H1 (cell line): ENCODE results near the gene LRRC9. TPM values are rescaled to one million over a fixed set of nuclear protein-coding genes. Genes with fewer than 3 reads are reported as not detected.

Source experiments
- CTCF ChIA-PET: fragments of 300-600 bp; sonication (Branson Sonifier 250); formaldehyde crosslinking; loops from one replicate; lab custom pipeline; 2021; ENCODE audit not compliant: partially characterized antibody; lab: Charles Lee
- POLR2A ChIA-PET: fragments of 300-600 bp; sonication (Branson Sonifier 250); formaldehyde crosslinking; loops from one replicate; lab custom pipeline; 2021; ENCODE audit warnings: inconsistent platforms; ENCODE audit not compliant: partially characterized antibody; lab: Charles Lee
- DNase-seq, 2 experiments: peaks; one replicate each; pipeline versions ENCODE4 v3.0.0 to v3.0.0-alpha.2; 2010 to 2022; ENCODE audit warnings: low spot score in 2 of 2, low read depth in 1 of 2, mixed read lengths in 1 of 2
- FAIRE-seq: peaks from 2 replicates; lab custom pipeline; 2011; peaks lifted over from hg19 to GRCh38; lab: Jason Lieb, UNC
- H2AFZ ChIP-seq: 2 replicates; pipeline ENCODE4 v1.8.1; 2012; ENCODE audit warnings: low read length, inconsistent platforms
- H2AK5ac ChIP-seq: 2 replicates; pipeline ENCODE4 v1.6.1; 2013; ENCODE audit warnings: low read depth, low read length
- H2BK120ac ChIP-seq: replicated peaks from 2 replicates; pipeline ENCODE3; 2013; ENCODE audit warnings: low read depth, low read length, inconsistent platforms
- H2BK12ac ChIP-seq: 2 replicates; pipeline ENCODE4 v1.6.1; 2013; ENCODE audit warnings: low read depth, low read length
- H2BK15ac ChIP-seq: 2 replicates; pipeline ENCODE4 v1.6.1; 2013; ENCODE audit warnings: low read length
- H2BK20ac ChIP-seq: 2 replicates; pipeline ENCODE4 v1.6.1; 2013; ENCODE audit warnings: low read length
- H2BK5ac ChIP-seq: 2 replicates; pipeline ENCODE4 v1.6.1; 2013; ENCODE audit warnings: low read depth, low read length
- H3K14ac ChIP-seq: 2 replicates; pipeline ENCODE4 v1.6.1; 2013; ENCODE audit warnings: inconsistent platforms; ENCODE audit not compliant: insufficient read length
- H3K18ac ChIP-seq: 2 replicates; pipeline ENCODE4 v1.6.1; 2013; ENCODE audit warnings: low read length; ENCODE audit errors: extremely low read depth
- H3K23ac ChIP-seq: 2 replicates; pipeline ENCODE4 v1.6.1; 2013; ENCODE audit warnings: inconsistent platforms; ENCODE audit not compliant: insufficient read length
- H3K23me2 ChIP-seq: 2 replicates; pipeline ENCODE4 v1.6.1; 2013; ENCODE audit warnings: low read depth, low read length
- H3K27ac ChIP-seq: 2 replicates; pipeline ENCODE4 v1.6.1; 2011; ENCODE audit warnings: low read depth, low read length, inconsistent platforms
- H3K27me3 ChIP-seq, 4 experiments: replicated peaks in 1 of 4; 1 replicate in 1 of 4; 2 replicates in 3 of 4; pipeline versions ENCODE4 v1.6.1 to v1.8.1; 2011 to 2013; ENCODE audit warnings: low read length in 3 of 4, mild to moderate bottlenecking in 3 of 4, inconsistent platforms in 2 of 4, mixed read lengths in 2 of 4, moderate library complexity in 1 of 4; ENCODE audit not compliant: control insufficient read depth in 3 of 4, insufficient read depth in 3 of 4; ENCODE audit errors: extremely low read depth in 1 of 4
- H3K36me3 ChIP-seq, 4 experiments: 2 replicates each; pipeline versions ENCODE4 v1.6.1 to v1.8.1; 2011 to 2013; ENCODE audit warnings: mild to moderate bottlenecking in 4 of 4, low read length in 3 of 4, moderate library complexity in 2 of 4, control low read depth in 1 of 4, inconsistent platforms in 1 of 4; ENCODE audit not compliant: insufficient read depth in 4 of 4, control insufficient read depth in 2 of 4
- H3K4ac ChIP-seq: replicated peaks from 2 replicates; pipeline ENCODE3; 2013; ENCODE audit warnings: low read length, low read depth, mixed read lengths, inconsistent platforms; ENCODE audit not compliant: insufficient read length
- H3K4me1 ChIP-seq, 4 experiments: replicated peaks in 1 of 4; 1 replicate in 1 of 4; 2 replicates in 3 of 4; pipeline versions ENCODE4 v1.6.1 to v1.8.1; 2011 to 2013; ENCODE audit warnings: low read length in 3 of 4, inconsistent platforms in 2 of 4, mixed read lengths in 1 of 4; ENCODE audit not compliant: insufficient read depth in 4 of 4, control insufficient read depth in 3 of 4
- H3K4me2 ChIP-seq, 2 experiments: 2 replicates each; pipeline versions ENCODE4 v1.6.1 to v1.8.1; 2011 to 2013; ENCODE audit warnings: low read depth in 2 of 2, low read length in 2 of 2, control low read depth in 1 of 2, inconsistent platforms in 1 of 2, mild to moderate bottlenecking in 1 of 2; ENCODE audit not compliant: insufficient read depth in 1 of 2
- H3K4me3 ChIP-seq, 4 experiments: fragments of 200-600, 300-600 bp in 1 of 4; sonication (generic), shearing (Covaris generic), sonication (Bioruptor Twin) in 1 of 4; 2 replicates each; pipeline versions ENCODE4 v1.5.1 to v1.8.1; 2011 to 2016; ENCODE audit warnings: low read length in 4 of 4, low read depth in 3 of 4, control low read depth in 2 of 4, inconsistent platforms in 2 of 4, mild to moderate bottlenecking in 2 of 4, mixed read lengths in 1 of 4, moderate library complexity in 1 of 4; ENCODE audit not compliant: insufficient read depth in 2 of 4; ENCODE audit errors: extremely low read depth in 1 of 4
- H3K56ac ChIP-seq: replicated peaks from 2 replicates; pipeline ENCODE3; 2013; ENCODE audit warnings: low read depth, mild to moderate bottlenecking, mixed read lengths, low read length, inconsistent platforms; ENCODE audit not compliant: insufficient read length
- H3K79me1 ChIP-seq: 2 replicates; pipeline ENCODE4 v1.6.1; 2013; ENCODE audit warnings: low read depth, low read length, control low read depth
- H3K79me2 ChIP-seq, 2 experiments: 2 replicates each; pipeline versions ENCODE4 v1.6.1 to v1.8.1; 2012 to 2013; ENCODE audit warnings: low read length in 2 of 2, mild to moderate bottlenecking in 2 of 2, inconsistent platforms in 1 of 2; ENCODE audit not compliant: insufficient read depth in 2 of 2, control insufficient read depth in 1 of 2
- H3K9ac ChIP-seq, 4 experiments: replicated peaks in 1 of 4; 1 replicate in 1 of 4; 2 replicates in 3 of 4; pipeline versions ENCODE4 v1.6.1 to v1.8.1; 2011 to 2013; ENCODE audit warnings: low read depth in 3 of 4, low read length in 3 of 4, control low read depth in 2 of 4, mild to moderate bottlenecking in 2 of 4, moderate library complexity in 2 of 4, inconsistent platforms in 1 of 4; ENCODE audit errors: extremely low read depth in 1 of 4
- H3K9me3 ChIP-seq, 2 experiments: 2 replicates each; pipeline versions ENCODE4 v1.6.1 to v1.8.1; 2012 to 2013; ENCODE audit warnings: mild to moderate bottlenecking in 2 of 2, moderate library complexity in 2 of 2, control low read depth in 1 of 2, inconsistent platforms in 1 of 2, low read depth in 1 of 2, low read length in 1 of 2, mixed read lengths in 1 of 2; ENCODE audit not compliant: insufficient read depth in 2 of 2
- H4K20me1 ChIP-seq, 2 experiments: replicated peaks in 1 of 2; 2 replicates each; pipeline versions ENCODE3 to v1.8.1; 2011 to 2013; ENCODE audit warnings: inconsistent platforms in 2 of 2, low read length in 2 of 2, mild to moderate bottlenecking in 1 of 2; ENCODE audit not compliant: insufficient read depth in 2 of 2, control insufficient read depth in 1 of 2
- H4K5ac ChIP-seq: 2 replicates; pipeline ENCODE4 v1.6.1; 2013; ENCODE audit warnings: low read length, low read depth, mixed read lengths, inconsistent platforms; ENCODE audit not compliant: insufficient read length
- H4K8ac ChIP-seq: 2 replicates; pipeline ENCODE4 v1.8.0; 2013; ENCODE audit warnings: mild to moderate bottlenecking, moderate library complexity, low read length, inconsistent platforms; ENCODE audit not compliant: insufficient read depth; ENCODE audit errors: extremely low read depth
- H4K91ac ChIP-seq: replicated peaks from 2 replicates; pipeline ENCODE3; 2013; ENCODE audit warnings: low read length, mixed read lengths, inconsistent platforms; ENCODE audit not compliant: insufficient read length
- ATF3 ChIP-seq: IDR thresholded peaks from 2 replicates; pipeline ENCODE4 v1.6.1; 2011; ENCODE audit warnings: low read depth, mild to moderate bottlenecking, low read length; ENCODE audit not compliant: insufficient read depth
- BACH1 ChIP-seq: IDR thresholded peaks from 2 replicates; pipeline ENCODE4 v1.6.1; 2012; ENCODE audit warnings: low read length, improper control_type of control experiment
- BRCA1 ChIP-seq: IDR thresholded peaks from 2 replicates; pipeline ENCODE4 v1.6.1; 2012; ENCODE audit warnings: low read depth, low read length, improper control_type of control experiment
- EGR1 ChIP-seq: IDR thresholded peaks from 2 replicates; pipeline ENCODE4 v1.6.1; 2011; ENCODE audit warnings: low read depth, low read length, borderline replicate concordance
- FOSL1 ChIP-seq: IDR thresholded peaks from 2 replicates; pipeline ENCODE4 v1.6.1; 2011; ENCODE audit warnings: mild to moderate bottlenecking, low read depth, low read length, moderate library complexity; ENCODE audit not compliant: insufficient read depth
- HDAC6 ChIP-seq: IDR thresholded peaks from one replicate; pipeline ENCODE4 v1.7.1; 2012; ENCODE audit warnings: low read depth, mild to moderate bottlenecking, inconsistent platforms, low read length, moderate library complexity
- JUN ChIP-seq: IDR thresholded peaks from 2 replicates; pipeline ENCODE4 v1.6.1; 2011; ENCODE audit warnings: low read depth, mild to moderate bottlenecking, improper control_type of control experiment, low read length
- JUND ChIP-seq: IDR thresholded peaks from 2 replicates; pipeline ENCODE4 v1.6.1; 2011; ENCODE audit warnings: mild to moderate bottlenecking, improper control_type of control experiment, low read length
- MAFK ChIP-seq: IDR thresholded peaks from 2 replicates; pipeline ENCODE4 v1.6.1; 2012; ENCODE audit warnings: low read depth, mild to moderate bottlenecking, improper control_type of control experiment, low read length
- POLR2A ChIP-seq, 2 experiments: IDR thresholded peaks; 1 replicate in 1 of 2; 2 replicates in 1 of 2; pipeline ENCODE4 v1.6.1; 2011; ENCODE audit warnings: low read depth in 2 of 2, low read length in 2 of 2, mild to moderate bottlenecking in 2 of 2; ENCODE audit errors: control extremely low read depth in 1 of 2
- POU5F1 ChIP-seq: IDR thresholded peaks from 2 replicates; pipeline ENCODE4 v1.6.1; 2011; ENCODE audit warnings: low read depth, mild to moderate bottlenecking, low read length, moderate library complexity
- RBBP5 ChIP-seq: IDR thresholded peaks from 2 replicates; pipeline ENCODE4 v1.7.1; 2012; ENCODE audit warnings: low read depth, mild to moderate bottlenecking, inconsistent platforms, low read length, moderate library complexity, borderline replicate concordance
- SIN3A ChIP-seq, 2 experiments: IDR thresholded peaks in 1 of 2; conservative IDR thresholded peaks in 1 of 2; 2 replicates each; pipeline ENCODE4 v1.6.1; 2011 to 2012; ENCODE audit warnings: low read length in 2 of 2, improper control_type of control experiment in 1 of 2, low read depth in 1 of 2, mild to moderate bottlenecking in 1 of 2
- WGBS, 2 experiments: shearing (Covaris generic) in 1 of 2; methylation state at CpG; one replicate each; pipeline versions ENCODE4 v1.1.6 to v1.1.7; 2013 to 2015; ENCODE audit warnings: low lambda C conversion rate in 2 of 2, mixed read lengths in 2 of 2, inconsistent platforms in 1 of 2, low coverage in 1 of 2, missing lambda C conversion rate in 1 of 2; ENCODE audit not compliant: insufficient replicate concordance in 2 of 2, insufficient coverage in 1 of 2, insufficient read length in 1 of 2; ENCODE audit errors: extremely low coverage in 1 of 2, missing lambda C conversion rate in 1 of 2; 5-methylcytosine and 5-hydroxymethylcytosine counted together
- polyA plus RNA-seq, 7 experiments: library from polyadenylated mRNA; depleted of rRNA in 3 of 7; stranded (reverse) in 5 of 7; unstranded in 2 of 7; fragments of >200 nt in 5 of 7; fragments of 200-250 nt in 2 of 7; gene quantifications; 1 replicate in 5 of 7; 2 replicates in 1 of 7; 4 replicates in 1 of 7; pipeline versions ENCODE4 v1.2.1 to v1.2.3, GENCODE V29; 2011 to 2013; ENCODE audit warnings: missing spikeins in 2 of 7, mixed read lengths in 2 of 7
- total RNA-seq: library from RNA; stranded (reverse); fragmentation: NEBNext Ultra II Directional; extraction: Animal tissue kit (Norgen Biotek cat#: 25700); gene quantifications from 2 replicates; pipeline ENCODE4 v1.2.1, GENCODE V29; 2021

Gene LRRC9
- total and polyA plus RNA-seq, 2 of the 8 experiments (the other 6 are each of a cell fraction or from before 2014, with no cell fraction given), result 0.12 to 0.84 TPM

DNA sequence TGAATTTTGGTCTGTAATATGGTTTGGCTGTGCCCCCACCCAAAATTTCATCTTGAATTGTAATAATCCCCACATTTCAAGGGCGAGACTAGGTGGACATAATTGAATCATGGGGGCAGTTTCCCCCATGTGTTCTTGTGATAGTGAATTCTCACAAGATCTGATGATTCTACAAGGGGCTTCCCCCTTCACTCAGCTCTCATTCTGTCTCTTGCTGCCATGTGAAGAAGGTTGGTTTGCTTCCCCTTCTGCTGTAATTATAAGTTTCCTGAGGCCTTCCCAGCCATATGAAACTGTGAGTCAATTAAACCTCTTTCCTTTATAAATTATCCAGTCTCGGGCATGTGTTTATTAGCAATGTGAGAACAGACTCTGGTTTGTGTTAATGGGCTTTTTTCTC lies 5.9 kb downstream of the LRRC9 start:
- no peak overlapping the region for H4K91ac ChIP-seq
- CTCF ChIA-PET, result interaction anchor here (0.6 kb wide), 1 partner anchor 18 kb away, joined by 4 read pairs; no protein-coding TSS in a partner anchor
- 82% methylated on average over 2 of the region's 2 CpGs; no CpG with 5 or more reads in 1 of the 2 experiments for WGBS, 2 experiments

More for the DNA sequence above, 5.9 kb downstream of the LRRC9 start:
- H3K4ac ChIP-seq, result no peak overlapping the region
- H2BK5ac ChIP-seq, result no peak overlapping the region
- H3K9ac ChIP-seq, result no peak overlapping the region
- no peak overlapping the region for H2BK15ac ChIP-seq
- no peaks in the 10 kb centered on the region for H4K20me1 ChIP-seq
- no peaks in the 10 kb centered on the region for H3K9me3 ChIP-seq
- H3K79me2 ChIP-seq, result no peaks in the 10 kb centered on the region
- H3K79me1 ChIP-seq, result no peaks in the 10 kb centered on the region
- H3K14ac ChIP-seq, result no peak overlapping the region
- FAIRE-seq (no peak), DNase-seq (no peak)
- H3K23ac ChIP-seq, result no peak overlapping the region
- no peaks in the 10 kb centered on the region for H3K36me3 ChIP-seq
- no peak overlapping the region for H3K4me3 ChIP-seq
- no peak overlapping the region for H4K5ac ChIP-seq
- H4K8ac ChIP-seq, result no peak overlapping the region
- H3K27me3 ChIP-seq, result no peaks in the 10 kb centered on the region
- no peak overlapping the region for H2AFZ ChIP-seq
- no peak overlapping the region for H2BK12ac ChIP-seq
- H3K4me2 ChIP-seq, result no peak overlapping the region
- H2BK20ac ChIP-seq, result no peak overlapping the region
- no peak overlapping the region for H2BK120ac ChIP-seq
- H2AK5ac ChIP-seq, result no peak overlapping the region
- no peak overlapping the region for H3K27ac ChIP-seq
- no peaks in the 10 kb centered on the region for H3K23me2 ChIP-seq
- POLR2A ChIA-PET, result no interaction called here
- H3K56ac ChIP-seq, result no peak overlapping the region
- no peak for TF ChIP-seq JUN
- TF ChIP-seq ATF3, result no peak
- TF ChIP-seq SIN3A (conservative IDR thresholded peaks at IDR 0.05 in 1 of 2, IDR thresholded peaks at IDR 0.05 in 1 of 2; ENCODE audit: low read depth in 1 of 2, low read length in 2 of 2), result no peak
- no peak for TF ChIP-seq BRCA1
- TF ChIP-seq EGR1, result no peak
- no peak for TF ChIP-seq POU5F1
- TF ChIP-seq MAFK, result no peak
- TF ChIP-seq RBBP5, result no peak
- TF ChIP-seq BACH1, result no peak
- no peak for TF ChIP-seq FOSL1
- TF ChIP-seq JUND, result no peak
- TF ChIP-seq HDAC6, result no peak
- no peak for TF ChIP-seq POLR2A (IDR thresholded peaks at IDR 0.05; ENCODE audit: control extremely low read depth in 1 of 2, low read depth in 2 of 2, low read length in 2 of 2)
- H3K18ac ChIP-seq, result no peak overlapping the region
- H3K4me1 ChIP-seq, result no peaks in the 10 kb centered on the region
